Epithelial cell of proximal tubule (primary cell): ENCODE measurements around the gene ACTBL2. TPM values are rescaled to one million over a fixed set of nuclear protein-coding genes. Genes with fewer than 3 reads are reported as not detected.

ENCODE experiments used
- DNase-seq: peaks from one replicate; pipeline ENCODE4 v3.0.0-alpha.2; 2011; ENCODE audit warnings: low read depth
- H3K4me3 ChIP-seq: 2 replicates; pipeline ENCODE4 v1.5.1; 2011; ENCODE audit warnings: low read depth, mild to moderate bottlenecking, low read length
- CTCF ChIP-seq: conservative IDR thresholded peaks from 2 replicates; pipeline ENCODE4 v1.5.1; 2012; ENCODE audit warnings: low read depth, mild to moderate bottlenecking, low read length
- total RNA-seq: library from RNA; depleted of rRNA; stranded (reverse); fragments of >200 nt; gene quantifications from 2 replicates; pipeline ENCODE4 v1.2.3, GENCODE V29; 2015

Gene ACTBL2
- total RNA-seq, 1 donor from 2014 or later, result 2.3 TPM

- no peak overlapping the region for H3K4me3 ChIP-seq
- DNase-seq, result no peak
- no peak for TF ChIP-seq CTCF
Observed at GRCh38 chr5:57439601-57440000, 43.0 kb downstream of the ACTBL2 start.

DNA sequence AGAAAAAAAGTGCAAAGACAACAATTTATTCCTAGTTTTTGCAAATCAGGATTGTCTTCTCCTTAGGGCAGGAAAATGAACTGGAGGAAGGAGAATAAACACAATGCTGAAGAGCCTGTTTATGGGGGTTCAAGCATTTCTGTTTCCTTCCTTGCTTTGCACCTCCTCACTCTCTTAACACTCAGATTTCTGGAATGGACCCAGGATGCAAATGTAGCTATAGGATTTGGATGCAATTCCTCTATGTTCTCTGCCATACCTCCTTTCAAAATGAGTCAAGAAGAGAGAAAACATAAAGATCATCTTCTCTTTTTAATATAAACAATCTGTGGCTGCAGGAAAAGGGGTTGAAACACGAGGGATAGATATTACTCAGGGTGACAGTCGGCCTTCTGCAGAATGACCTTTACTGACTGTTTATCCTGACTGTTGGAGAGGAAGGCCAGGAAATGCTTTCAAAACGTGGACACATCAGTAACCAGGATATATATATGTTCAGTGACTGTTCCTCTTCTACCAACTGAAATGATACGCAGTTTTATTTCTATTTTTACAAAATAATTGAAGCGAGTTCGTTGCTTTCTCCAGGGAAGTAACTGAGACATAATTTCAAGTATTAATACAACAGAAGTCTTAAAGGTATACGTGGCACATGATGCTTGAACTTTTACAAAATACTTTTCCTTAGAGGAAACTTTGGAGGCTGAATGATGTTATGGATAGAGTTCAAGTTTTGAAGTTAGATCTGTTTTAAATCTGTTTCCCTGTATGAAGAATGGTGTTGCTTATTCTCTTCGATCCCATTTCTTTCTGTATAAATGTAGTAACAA is 44.4 kb downstream of the ACTBL2 start:
- no peak overlapping the region for H3K4me3 ChIP-seq
- DNase-seq, result no peak
- TF ChIP-seq CTCF, result no peak

- no peak for DNase-seq
- no peak overlapping the region for H3K4me3 ChIP-seq
- no peak for TF ChIP-seq CTCF
Observed at GRCh38 chr5:57436586-57436985, 46.0 kb downstream of the ACTBL2 start.

GRCh38 chr5:57435701-57436134 is 46.9 kb downstream of the ACTBL2 start:
- DNase-seq, result peak; percentile 82
- TF ChIP-seq CTCF, result no peak

GRCh38 chr5:57434683-57435082 is 47.9 kb downstream of the ACTBL2 start:
- no peak overlapping the region for H3K4me3 ChIP-seq
- no peak for TF ChIP-seq CTCF
- DNase-seq, result no peak

More at GRCh38 chr5:57435701-57436134, 46.9 kb downstream of the ACTBL2 start:
- H3K4me3 ChIP-seq, result no peak overlapping the region

DNA sequence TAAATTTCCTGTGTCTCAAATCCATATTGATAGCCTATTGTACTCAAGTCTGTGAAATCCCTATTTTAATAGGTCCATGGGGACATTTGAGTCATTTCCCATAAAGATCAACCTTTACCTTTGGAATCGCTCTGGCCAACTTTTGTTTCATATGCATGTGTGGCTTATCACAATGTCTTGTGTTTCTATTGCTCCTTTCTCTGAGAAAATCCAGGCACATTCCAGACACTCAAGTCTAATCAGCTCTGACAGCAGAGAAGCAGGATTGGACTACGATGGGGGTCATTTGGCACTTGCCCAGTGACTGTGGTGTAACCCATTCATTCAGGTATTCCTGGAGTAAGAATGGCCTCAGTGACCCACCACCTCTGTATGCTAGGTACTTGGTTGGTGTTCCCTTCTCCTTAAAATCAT is 48.4 kb downstream of the ACTBL2 start:
- no peak for DNase-seq
- no peak for TF ChIP-seq CTCF

GRCh38 chr5:57432876-57433275 is 49.7 kb downstream of the ACTBL2 start:
- TF ChIP-seq CTCF, result peak; percentile 70
- no peak for DNase-seq
- no peak overlapping the region for H3K4me3 ChIP-seq

More for the DNA sequence above, 48.4 kb downstream of the ACTBL2 start:
- no peak overlapping the region for H3K4me3 ChIP-seq
